ENCODE data around the gene TXNDC8. TPM values are rescaled to one million over a fixed set of nuclear protein-coding genes. Genes with fewer than 3 reads are reported as not detected.

TXNDC8 gene
- total RNA-seq, 4 donors from 2014 or later, result not detected

DNA sequence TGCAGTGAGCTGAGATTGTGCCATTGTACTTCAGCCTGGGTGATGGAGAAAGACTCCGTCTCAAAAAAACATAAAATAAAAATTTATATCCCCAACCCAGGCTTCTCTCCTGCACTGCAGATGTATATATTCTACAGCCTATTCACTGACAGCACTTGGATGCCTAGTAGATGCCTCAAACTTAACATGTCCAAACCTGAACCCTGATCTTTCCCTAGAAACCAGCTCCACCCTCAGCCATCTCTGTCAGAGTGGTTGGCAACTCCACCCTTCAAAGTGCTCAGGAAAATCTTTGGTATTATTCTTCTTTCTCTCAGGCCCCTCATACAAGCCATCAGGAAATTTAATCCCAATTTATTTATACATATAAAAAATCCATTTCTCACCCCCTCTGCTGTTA, 44.4 kb downstream of the TXNDC8 start:
- H3K36me3 ChIP-seq, result no peaks in the 10 kb centered on the region
- 94 to 96% methylated on average over 1 of the region's 1 CpG for WGBS, 2 donors
- H3K4me3 ChIP-seq (replicated peaks in 1 of 3), result no peak overlapping the region
- H3K9me3 ChIP-seq, result no peaks in the 10 kb centered on the region
- TF ChIP-seq POLR2A (IDR thresholded peaks at IDR 0.05), result no peak
- TF ChIP-seq CTCF (IDR thresholded peaks at IDR 0.05), result no peak
- H3K4me1 ChIP-seq, result no peaks in the 10 kb centered on the region
- H3K27ac ChIP-seq, result no peak overlapping the region
- intact Hi-C loops (cut with DNase I), result no loop called here
- DNase-seq, result no peak
- no peaks in the 10 kb centered on the region for H3K27me3 ChIP-seq

DNA sequence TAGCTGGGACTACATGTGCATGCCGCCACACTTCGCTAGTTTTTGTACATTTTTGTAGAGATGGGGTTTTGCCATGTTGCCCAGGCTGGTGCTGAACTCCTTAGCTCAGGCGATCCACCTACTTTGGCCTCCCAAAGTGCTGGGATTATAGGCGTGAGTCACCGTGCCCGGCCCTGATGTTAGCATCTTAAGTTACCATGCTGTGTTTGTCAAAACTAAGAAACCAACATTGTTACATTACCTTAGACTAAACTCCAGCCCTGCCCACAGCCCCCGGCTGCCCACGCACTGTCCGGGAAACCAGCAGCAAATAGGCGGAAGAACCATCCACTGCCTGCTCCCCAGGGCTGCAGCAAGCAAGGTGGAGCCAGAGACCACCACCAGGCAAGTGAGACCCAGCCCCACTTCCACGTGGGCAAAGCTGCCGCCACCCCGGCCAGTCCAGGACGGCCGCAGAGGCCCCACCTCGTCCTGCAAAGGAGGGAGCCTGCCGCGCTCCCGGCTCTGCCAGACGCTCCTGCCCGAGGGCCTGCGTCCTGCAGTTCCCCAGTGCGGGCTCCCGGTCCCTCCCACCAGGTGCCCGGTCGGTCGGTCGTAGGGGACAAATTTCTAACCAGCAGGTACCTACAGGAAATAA, 45.6 kb downstream of the TXNDC8 start:
- no peak for DNase-seq
- H3K27ac ChIP-seq, result no peak overlapping the region
- H3K9me3 ChIP-seq, result no peaks in the 10 kb centered on the region
- H3K36me3 ChIP-seq, result no peaks in the 10 kb centered on the region
- H3K27me3 ChIP-seq, result no peaks in the 10 kb centered on the region
- TF ChIP-seq POLR2A (IDR thresholded peaks at IDR 0.05) (no peak), CTCF (IDR thresholded peaks at IDR 0.05) (no peak)
- H3K4me1 ChIP-seq, result no peaks in the 10 kb centered on the region
- 84 to 87% methylated on average over 15 to 21 of the region's 28 CpGs for WGBS, 2 donors
- no peak overlapping the region for H3K4me3 ChIP-seq (replicated peaks in 1 of 3)
- intact Hi-C loops (cut with DNase I), result no loop called here

DNA sequence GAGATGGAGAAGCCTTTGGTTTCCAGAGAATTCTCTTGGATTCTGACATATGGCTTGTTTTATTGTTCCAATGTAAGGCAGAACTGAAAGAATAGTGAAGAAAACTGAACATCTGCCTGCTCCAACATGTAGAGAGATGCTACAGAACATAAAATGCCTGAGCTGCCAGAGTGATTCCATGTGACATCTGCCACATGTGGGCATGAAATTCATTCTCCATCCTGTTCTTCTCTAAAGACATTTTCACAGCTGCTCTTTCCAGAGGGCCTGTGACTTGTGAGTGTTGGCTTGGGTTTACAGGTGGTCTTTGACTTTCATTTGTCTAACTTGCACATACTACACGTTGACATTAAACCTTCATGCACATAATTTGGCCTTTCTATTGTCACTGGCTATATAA, 47.7 kb downstream of the TXNDC8 start:
- no peak overlapping the region for H3K27ac ChIP-seq
- H3K9me3 ChIP-seq, result no peaks in the 10 kb centered on the region
- no peak overlapping the region for H3K4me3 ChIP-seq (replicated peaks in 1 of 3)
- H3K4me1 ChIP-seq, result no peaks in the 10 kb centered on the region
- no peaks in the 10 kb centered on the region for H3K27me3 ChIP-seq
- no peaks in the 10 kb centered on the region for H3K36me3 ChIP-seq
- DNase-seq, result no peak
- TF ChIP-seq POLR2A (IDR thresholded peaks at IDR 0.05) (no peak), CTCF (IDR thresholded peaks at IDR 0.05) (no peak)
- 74 to 89% methylated on average over 1 of the region's 1 CpG for WGBS, 2 donors
- intact Hi-C loops (cut with DNase I), result no loop called here

GRCh38 chr9:110288503-110288902, 49.2 kb downstream of the TXNDC8 start:
- TF ChIP-seq POLR2A (IDR thresholded peaks at IDR 0.05), result no peak
- no peak for TF ChIP-seq CTCF (IDR thresholded peaks at IDR 0.05)
- Histone ChIP-seq H3K4me3 (replicated peaks in 1 of 3) (no peak overlapping the region), H3K9me3 (no peaks in the 10 kb centered on the region), H3K4me1 (no peaks in the 10 kb centered on the region), H3K27me3 (no peaks in the 10 kb centered on the region), H3K36me3 (no peaks in the 10 kb centered on the region), H3K27ac (no peak overlapping the region)
- no peak for DNase-seq
- intact Hi-C loops (cut with DNase I), result no loop called here
- 79 to 87% methylated on average over 4 of the region's 4 CpGs for WGBS, 2 donors

DNA sequence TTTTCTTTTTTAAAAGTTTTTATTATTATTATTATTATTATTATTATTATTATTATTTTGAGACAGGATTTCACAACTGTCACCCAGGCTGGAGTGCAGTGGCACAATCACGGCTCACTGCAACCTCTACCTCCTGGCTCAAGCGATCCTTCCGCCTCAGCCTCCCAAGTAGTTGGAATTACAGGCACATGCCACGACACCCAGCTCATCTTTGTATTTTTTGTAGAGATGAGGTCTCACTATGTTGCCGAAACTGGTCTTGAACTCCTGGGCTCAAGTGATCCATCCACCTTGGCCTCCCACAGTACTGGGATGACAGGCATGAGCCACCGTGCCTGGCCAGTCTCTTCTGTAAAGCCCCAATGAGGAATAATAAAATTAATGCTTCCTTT, 50.4 kb downstream of the TXNDC8 start:
- DNase-seq, result no peak
- Histone ChIP-seq H3K36me3 (no peaks in the 10 kb centered on the region), H3K9me3 (no peaks in the 10 kb centered on the region), H3K4me3 (replicated peaks in 1 of 3) (no peak overlapping the region), H3K4me1 (no peaks in the 10 kb centered on the region), H3K27ac (no peak overlapping the region), H3K27me3 (no peaks in the 10 kb centered on the region)
- 91 to 97% methylated on average over 6 of the region's 6 CpGs for WGBS, 2 donors
- TF ChIP-seq CTCF (IDR thresholded peaks at IDR 0.05) (no peak), POLR2A (IDR thresholded peaks at IDR 0.05) (no peak)
- intact Hi-C loops (cut with DNase I), result no loop called here

Data from thyroid gland (tissue), 4 donors.